Measurements from ENCODE around the gene ARHGAP12. TPM values are rescaled to one million over a fixed set of nuclear protein-coding genes. Genes with fewer than 3 reads are reported as not detected.

ARHGAP12 gene
- total and polyA plus RNA-seq, 2 donors (not counting 3 experiments of a cell fraction or from before 2014, with no cell fraction given) = 5.8 to 19.3 TPM

- no peaks in the 10 kb centered on the region for H3K9me3 ChIP-seq (replicated peaks; ENCODE audit: control insufficient read depth, insufficient read depth, low read length)
- H3K27me3 ChIP-seq (ENCODE audit: control insufficient read depth in 2 of 2, insufficient read depth in 2 of 2, low read length in 2 of 2) = no peaks in the 10 kb centered on the region
- ChIA-PET POLR2A (interaction anchor here (0.5 kb wide), 1 partner anchor 54 kb away, joined by 3 read pairs; no protein-coding TSS in a partner anchor), CTCF (interaction anchor here (1.1 to 2.9 kb wide), 2 partner anchors 59 to 61 kb away, joined by 3 to 13 read pairs; no protein-coding TSS in a partner anchor)
- no TSS peak for BruUV-seq (replicated peaks)
- no peak for FAIRE-seq
- no peak overlapping the region for H2AFZ ChIP-seq (ENCODE audit: low read depth, low read length)
- H3K4me1 ChIP-seq (ENCODE audit: control insufficient read depth, extremely low read depth, insufficient read depth, low read length) = peaks cover 10% of the 10 kb centered on the region
- H3K36me3 ChIP-seq (ENCODE audit: control insufficient read depth in 2 of 2, extremely low read depth in 1 of 2, insufficient read depth in 2 of 2, low read length in 2 of 2) = no peaks in the 10 kb centered on the region
- H3K4me2 ChIP-seq (ENCODE audit: insufficient read depth, low read length) = no peak overlapping the region
- dilution Hi-C loops (cut with MboI; ENCODE audit: extremely low pct_ligation_motif_present, low sequenced_read_pairs) (no loop called here), intact Hi-C loops (cut with micrococcal nuclease) (no loop called here)
- H3K9me1 ChIP-seq (replicated peaks; ENCODE audit: control insufficient read depth, extremely low read depth, insufficient read depth, low read length) = no peaks in the 10 kb centered on the region
- H4K20me1 ChIP-seq (replicated peaks; ENCODE audit: control insufficient read depth, extremely low read depth, insufficient read depth, low read length) = peaks cover 7% of the 10 kb centered on the region
- TF ChIP-seq JUN (IDR thresholded peaks at IDR 0.05; ENCODE audit: borderline replicate concordance, insufficient read depth, insufficient read length, low read depth) = no peak
- no peak for TF ChIP-seq POLR2AphosphoS5 (IDR thresholded peaks at IDR 0.05; ENCODE audit: insufficient read depth, low read depth, low read length)
- TF ChIP-seq CTCF (IDR thresholded peaks at IDR 0.05; ENCODE audit: extremely low read depth in 1 of 2, insufficient read depth in 1 of 2, low read depth in 1 of 2, low read length in 2 of 2) = no peak
- no peak for TF ChIP-seq EZH2 (IDR thresholded peaks at IDR 0.05; ENCODE audit: borderline replicate concordance, low read depth, low read length, severe bottlenecking)
- TF ChIP-seq MYC (IDR thresholded peaks at IDR 0.05; ENCODE audit: low read depth, low read length) = no peak
- TF ChIP-seq GATA2 (IDR thresholded peaks at IDR 0.05; ENCODE audit: insufficient read depth, insufficient read length, low read depth, low read length) = no peak
- TF ChIP-seq FOS (IDR thresholded peaks at IDR 0.05; ENCODE audit: borderline replicate concordance, insufficient read depth, low read length) = no peak
- TF ChIP-seq POLR2A (IDR thresholded peaks at IDR 0.05; ENCODE audit: low read depth, low read length) = no peak
- TF ChIP-seq MAX (IDR thresholded peaks at IDR 0.05; ENCODE audit: insufficient read depth, insufficient read length) = no peak
- no peak overlapping the region for H3K9ac ChIP-seq (replicated peaks; ENCODE audit: extremely low read depth, insufficient read depth, low read length)
- no peak overlapping the region for H3K27ac ChIP-seq (ENCODE audit: insufficient read depth, low read depth, low read length)
- H3K79me2 ChIP-seq (ENCODE audit: control insufficient read depth, insufficient read depth, low read length) = peaks cover 41% of the 10 kb centered on the region
- H3K4me3 ChIP-seq (replicated peaks in 1 of 3; ENCODE audit: insufficient read depth in 1 of 3, low read depth in 1 of 3, low read length in 3 of 3) = no peak overlapping the region
- no peak for DNase-seq (ENCODE audit: low read depth, low spot score)
Measured at GRCh38 chr10:31923389-31923788, 5.2 kb downstream of the ARHGAP12 start.

All from endothelial cell of umbilical vein (primary cell).